Stimulated activated naive CD8-positive, alpha-beta T cell treated with anti-CD3 and anti-CD28 coated beads, Interleukin-15, Interleukin-2, amounts not matched to agents 100 ng/mL and 50 ng/mL, for 24 hours (primary cell): ENCODE data around the gene HCFC1R1.

Source experiments
- H3K27ac Mint-ChIP-seq: one replicate; pipeline ENCODE4 v1.8.0; 2021; ENCODE audit warnings: mild to moderate bottlenecking, mixed read lengths
- H3K27me3 Mint-ChIP-seq: one replicate; pipeline ENCODE4 v1.8.0; 2021; ENCODE audit warnings: mixed read lengths
- H3K36me3 Mint-ChIP-seq: one replicate; pipeline ENCODE4 v1.8.0; 2021; ENCODE audit warnings: low read depth, mixed read lengths
- H3K4me1 Mint-ChIP-seq: one replicate; pipeline ENCODE4 v1.8.0; 2021; ENCODE audit warnings: low read depth, mixed read lengths
- H3K4me3 Mint-ChIP-seq: one replicate; pipeline ENCODE4 v1.8.0; 2021; ENCODE audit warnings: mild to moderate bottlenecking, mixed read lengths
- H3K9me3 Mint-ChIP-seq: one replicate; pipeline ENCODE4 v1.8.0; 2021; ENCODE audit warnings: mixed read lengths

HCFC1R1 gene

DNA sequence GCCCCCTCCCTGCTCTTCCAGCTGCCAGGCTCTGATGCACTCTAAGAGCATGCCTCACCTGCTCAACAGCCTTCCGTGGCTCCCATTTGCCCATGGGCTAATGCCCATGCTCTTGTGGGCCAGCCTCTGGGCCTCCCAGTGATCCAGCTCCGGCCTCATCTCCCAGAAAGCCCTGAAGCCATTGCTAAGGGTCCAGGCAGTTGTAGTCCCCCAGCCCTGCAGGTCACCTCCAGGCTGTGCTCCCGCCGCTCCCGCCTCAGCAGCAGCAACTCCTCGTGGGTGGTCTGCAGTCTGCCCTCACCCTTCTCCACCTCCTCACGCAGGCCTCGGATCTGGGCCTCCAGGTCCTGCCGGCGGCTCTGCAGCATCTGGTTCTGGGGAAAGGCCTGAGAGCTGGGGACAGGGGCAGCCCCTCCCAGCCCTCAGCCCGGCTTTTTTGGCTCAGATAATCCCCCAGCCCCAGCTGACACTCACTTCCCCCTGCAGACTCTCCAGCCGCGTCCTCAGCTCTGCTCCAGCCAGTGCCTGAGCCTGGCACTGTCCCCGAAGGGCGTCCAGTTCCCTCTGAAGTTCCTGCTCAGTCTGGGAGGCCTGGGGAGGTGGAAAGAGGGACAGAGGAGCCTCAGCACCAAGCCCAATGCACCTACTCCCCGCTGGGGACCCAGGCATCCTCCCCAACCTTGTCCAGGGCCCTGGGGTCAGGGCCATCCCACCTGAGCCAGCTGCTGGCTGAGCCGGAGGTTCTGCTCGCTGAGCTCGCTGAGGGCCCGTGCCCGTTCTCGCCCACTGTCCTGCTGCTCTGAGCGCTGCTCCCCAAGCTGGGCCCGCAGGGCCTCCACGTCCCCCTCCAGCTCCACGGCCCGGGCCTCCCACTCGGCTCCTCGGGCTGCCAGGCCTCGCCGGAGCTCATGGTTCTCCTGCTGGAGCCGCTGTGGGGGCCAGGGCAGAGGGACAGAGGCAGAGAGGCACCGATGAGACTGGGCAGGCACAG lies 6.8 kb upstream of the HCFC1R1 start:
- Mint-ChIP-seq H3K4me1 (peaks cover 18% of the 10 kb centered on the region), H3K27me3 (peaks cover 55% of the 10 kb centered on the region), H3K27ac (no peak overlapping the region), H3K9me3 (no peaks in the 10 kb centered on the region), H3K4me3 (peak overlapping the region; percentile 45), H3K36me3 (peaks cover 15% of the 10 kb centered on the region)

- Mint-ChIP-seq H3K27ac (no peak overlapping the region), H3K27me3 (peaks cover 50% of the 10 kb centered on the region), H3K9me3 (no peaks in the 10 kb centered on the region), H3K36me3 (peaks cover 15% of the 10 kb centered on the region), H3K4me1 (peaks cover 18% of the 10 kb centered on the region), H3K4me3 (peak overlapping the region; percentile 59)
Observed at GRCh38 chr16:3029491-3030221, 5.9 kb upstream of the HCFC1R1 start.

- H3K4me1 Mint-ChIP-seq, result peaks cover 22% of the 10 kb centered on the region
- peaks cover 44% of the 10 kb centered on the region for H3K27me3 Mint-ChIP-seq
- no peak overlapping the region for H3K27ac Mint-ChIP-seq
- peak overlapping the region; percentile 59 for H3K4me3 Mint-ChIP-seq
- H3K9me3 Mint-ChIP-seq, result no peaks in the 10 kb centered on the region
- H3K36me3 Mint-ChIP-seq, result peaks cover 19% of the 10 kb centered on the region
Observed at GRCh38 chr16:3028716-3029319, 5.1 kb upstream of the HCFC1R1 start.

GRCh38 chr16:3027983-3028715 lies 4.4 kb upstream of the HCFC1R1 start:
- Mint-ChIP-seq H3K9me3 (no peaks in the 10 kb centered on the region), H3K4me3 (no peak overlapping the region), H3K4me1 (peaks cover 28% of the 10 kb centered on the region), H3K27me3 (peaks cover 37% of the 10 kb centered on the region), H3K36me3 (peaks cover 19% of the 10 kb centered on the region), H3K27ac (no peak overlapping the region)

GRCh38 chr16:3027489-3027795 lies 3.7 kb upstream of the HCFC1R1 start:
- no peak overlapping the region for H3K4me3 Mint-ChIP-seq
- no peaks in the 10 kb centered on the region for H3K9me3 Mint-ChIP-seq
- H3K27ac Mint-ChIP-seq, result no peak overlapping the region
- H3K36me3 Mint-ChIP-seq, result peaks cover 19% of the 10 kb centered on the region
- H3K4me1 Mint-ChIP-seq, result peaks cover 35% of the 10 kb centered on the region
- H3K27me3 Mint-ChIP-seq, result peaks cover 30% of the 10 kb centered on the region

DNA sequence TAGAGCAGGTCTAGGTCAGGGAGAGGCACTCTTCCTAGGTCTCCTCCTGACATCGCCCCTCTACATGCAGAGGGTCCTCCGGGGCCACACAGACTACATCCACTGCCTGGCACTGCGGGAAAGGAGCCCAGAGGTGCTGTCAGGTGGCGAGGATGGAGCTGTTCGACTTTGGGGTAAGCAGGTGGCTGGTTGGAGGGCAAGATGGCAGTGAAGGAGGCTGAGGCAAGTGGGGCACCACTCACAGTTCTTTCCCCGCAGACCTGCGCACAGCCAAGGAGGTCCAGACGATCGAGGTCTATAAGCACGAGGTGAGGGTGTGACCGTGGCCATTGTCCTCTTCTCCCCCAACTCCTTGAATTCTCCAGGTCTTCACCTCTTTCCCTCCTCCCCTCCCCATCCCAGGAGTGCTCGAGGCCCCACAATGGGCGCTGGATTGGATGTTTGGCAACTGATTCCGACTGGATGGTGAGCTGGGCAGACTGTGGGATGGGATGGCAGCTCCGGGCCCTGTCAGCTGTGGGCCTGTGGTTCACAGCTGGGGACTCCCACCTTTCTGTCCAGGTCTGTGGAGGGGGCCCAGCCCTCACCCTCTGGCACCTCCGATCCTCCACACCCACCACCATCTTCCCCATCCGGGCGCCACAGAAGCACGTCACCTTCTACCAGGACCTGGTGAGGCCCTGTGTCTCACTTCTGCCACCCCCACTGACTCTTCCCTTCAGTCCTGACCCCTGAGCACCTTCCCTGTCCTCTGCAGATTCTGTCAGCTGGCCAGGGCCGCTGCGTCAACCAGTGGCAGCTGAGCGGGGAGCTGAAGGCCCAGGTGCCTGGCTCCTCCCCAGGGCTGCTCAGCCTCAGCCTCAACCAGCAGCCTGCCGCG lies 3.1 kb upstream of the HCFC1R1 start:
- Mint-ChIP-seq H3K36me3 (peaks cover 19% of the 10 kb centered on the region), H3K4me1 (peaks cover 41% of the 10 kb centered on the region), H3K9me3 (no peaks in the 10 kb centered on the region), H3K27me3 (peaks cover 26% of the 10 kb centered on the region), H3K4me3 (no peak overlapping the region), H3K27ac (no peak overlapping the region)

DNA sequence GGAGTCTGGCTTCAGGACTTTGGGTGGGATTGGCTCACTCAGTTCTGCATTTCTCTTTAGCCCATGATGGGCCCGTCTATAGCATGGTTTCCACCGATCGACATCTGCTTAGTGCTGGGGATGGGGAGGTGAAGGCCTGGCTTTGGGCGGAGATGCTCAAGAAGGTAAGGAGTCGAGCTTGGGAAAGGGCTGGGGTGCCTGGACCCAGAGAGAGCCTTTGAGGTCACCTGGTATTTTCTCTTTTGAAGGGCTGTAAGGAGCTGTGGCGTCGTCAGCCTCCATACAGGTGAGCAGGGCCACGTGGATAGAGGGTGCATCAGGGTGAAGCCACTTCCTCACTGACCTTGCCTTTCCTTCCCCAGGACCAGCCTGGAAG lies 2.2 kb upstream of the HCFC1R1 start:
- Mint-ChIP-seq H3K27me3 (peaks cover 21% of the 10 kb centered on the region), H3K9me3 (no peaks in the 10 kb centered on the region), H3K27ac (no peak overlapping the region), H3K36me3 (peaks cover 19% of the 10 kb centered on the region), H3K4me1 (peaks cover 48% of the 10 kb centered on the region), H3K4me3 (no peak overlapping the region)

GRCh38 chr16:3025032-3026002 lies 1.6 kb upstream of the HCFC1R1 start:
- peaks cover 53% of the 10 kb centered on the region for H3K4me1 Mint-ChIP-seq
- peaks cover 19% of the 10 kb centered on the region for H3K36me3 Mint-ChIP-seq
- H3K4me3 Mint-ChIP-seq, result peak overlapping the region; percentile 85
- H3K9me3 Mint-ChIP-seq, result no peaks in the 10 kb centered on the region
- H3K27ac Mint-ChIP-seq, result no peak overlapping the region
- H3K27me3 Mint-ChIP-seq, result peaks cover 15% of the 10 kb centered on the region

GRCh38 chr16:3023415-3023668 lies 400 bp downstream of the HCFC1R1 start:
- Mint-ChIP-seq H3K4me3 (peak overlapping the region; percentile 85), H3K9me3 (no peaks in the 10 kb centered on the region), H3K36me3 (peaks cover 19% of the 10 kb centered on the region), H3K27me3 (no peaks in the 10 kb centered on the region), H3K4me1 (peaks cover 50% of the 10 kb centered on the region), H3K27ac (peak overlapping the region; percentile 97)

- Mint-ChIP-seq H3K36me3 (peaks cover 19% of the 10 kb centered on the region), H3K27me3 (no peaks in the 10 kb centered on the region), H3K4me1 (peaks cover 52% of the 10 kb centered on the region), H3K27ac (peak overlapping the region; percentile 97), H3K4me3 (peak overlapping the region; percentile 85), H3K9me3 (no peaks in the 10 kb centered on the region)
Observed at GRCh38 chr16:3022684-3023414, 893 bp downstream of the HCFC1R1 start.

DNA sequence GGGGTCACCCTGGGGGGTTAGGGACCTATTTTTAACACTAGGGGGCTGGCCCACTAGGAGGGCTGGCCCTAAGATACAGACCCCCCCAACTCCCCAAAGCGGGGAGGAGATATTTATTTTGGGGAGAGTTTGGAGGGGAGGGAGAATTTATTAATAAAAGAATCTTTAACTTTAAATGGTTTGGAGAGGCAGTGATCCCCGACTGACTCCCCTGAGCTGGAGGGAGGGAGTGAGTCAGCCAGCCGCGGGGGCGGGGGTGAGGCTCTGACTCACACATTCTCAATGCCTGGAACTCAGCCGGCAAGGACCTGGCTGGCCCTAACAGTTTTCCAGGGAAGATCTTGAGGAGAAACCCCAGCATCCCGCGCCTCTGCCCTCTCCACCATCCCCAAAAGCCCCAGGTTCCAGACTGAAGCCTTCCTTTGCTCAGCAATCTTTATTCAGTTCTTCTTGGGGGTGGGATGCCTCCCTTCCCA lies 1.5 kb downstream of the HCFC1R1 start:
- peaks cover 19% of the 10 kb centered on the region for H3K36me3 Mint-ChIP-seq
- peak overlapping the region; percentile 97 for H3K27ac Mint-ChIP-seq
- no peaks in the 10 kb centered on the region for H3K27me3 Mint-ChIP-seq
- H3K4me3 Mint-ChIP-seq, result peak overlapping the region; percentile 85
- peaks cover 52% of the 10 kb centered on the region for H3K4me1 Mint-ChIP-seq
- H3K9me3 Mint-ChIP-seq, result no peaks in the 10 kb centered on the region

GRCh38 chr16:3021449-3022207 lies 2.1 kb downstream of the HCFC1R1 start:
- Mint-ChIP-seq H3K27ac (peak overlapping the region; percentile 97), H3K4me1 (peaks cover 52% of the 10 kb centered on the region), H3K9me3 (no peaks in the 10 kb centered on the region), H3K36me3 (peaks cover 12% of the 10 kb centered on the region), H3K27me3 (no peaks in the 10 kb centered on the region), H3K4me3 (peak overlapping the region; percentile 85)
